ENCODE results near the gene TSPAN4.

Gene TSPAN4

DNA sequence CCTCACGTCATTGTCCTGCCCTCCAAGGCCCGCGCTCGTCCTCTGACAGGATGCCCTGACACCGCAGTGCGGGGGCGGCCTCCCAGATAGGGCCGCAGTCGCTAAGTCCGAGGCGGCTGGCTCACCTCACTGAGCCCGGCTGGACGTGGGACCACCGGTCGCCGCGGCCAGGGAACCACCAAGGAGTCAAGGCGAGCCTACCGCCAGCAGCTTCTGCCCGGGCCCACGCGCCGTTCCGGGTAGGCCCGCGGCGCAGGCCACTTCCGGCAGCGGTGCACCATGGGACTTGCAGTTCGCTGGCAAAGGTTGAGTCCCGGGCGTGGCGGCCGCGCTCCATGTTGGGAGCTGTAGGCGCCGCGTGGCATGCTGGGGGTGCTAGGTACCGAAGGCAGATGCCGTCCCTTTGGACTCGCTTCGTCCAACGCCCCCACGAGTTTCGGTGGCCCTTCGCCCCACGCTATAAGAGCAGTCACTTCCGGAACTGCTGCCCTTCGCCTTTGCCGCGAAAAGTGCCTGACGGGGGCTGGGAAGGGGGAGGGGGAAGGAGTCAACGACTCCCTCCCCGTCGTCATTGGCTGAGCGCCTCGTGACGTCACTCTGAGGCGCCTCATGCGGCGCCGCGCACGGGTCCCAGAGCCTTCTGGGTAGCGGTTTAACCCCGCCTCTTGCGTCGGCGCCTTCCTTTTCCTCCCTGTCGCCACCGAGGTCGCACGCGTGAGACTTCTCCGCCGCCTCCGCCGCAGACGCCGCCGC is 33.2 kb upstream of the TSPAN4 start, which contains the start of gene RPLP2 (continued):
- TF ChIP-seq, protein P1, sequence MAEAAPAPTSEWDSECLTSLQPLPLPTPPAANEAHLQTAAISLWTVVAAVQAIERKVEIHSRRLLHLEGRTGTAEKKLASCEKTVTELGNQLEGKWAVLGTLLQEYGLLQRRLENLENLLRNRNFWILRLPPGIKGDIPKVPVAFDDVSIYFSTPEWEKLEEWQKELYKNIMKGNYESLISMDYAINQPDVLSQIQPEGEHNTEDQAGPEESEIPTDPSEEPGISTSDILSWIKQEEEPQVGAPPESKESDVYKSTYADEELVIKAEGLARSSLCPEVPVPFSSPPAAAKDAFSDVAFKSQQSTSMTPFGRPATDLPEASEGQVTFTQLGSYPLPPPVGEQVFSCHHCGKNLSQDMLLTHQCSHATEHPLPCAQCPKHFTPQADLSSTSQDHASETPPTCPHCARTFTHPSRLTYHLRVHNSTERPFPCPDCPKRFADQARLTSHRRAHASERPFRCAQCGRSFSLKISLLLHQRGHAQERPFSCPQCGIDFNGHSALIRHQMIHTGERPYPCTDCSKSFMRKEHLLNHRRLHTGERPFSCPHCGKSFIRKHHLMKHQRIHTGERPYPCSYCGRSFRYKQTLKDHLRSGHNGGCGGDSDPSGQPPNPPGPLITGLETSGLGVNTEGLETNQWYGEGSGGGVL (tag by site-specific recombination; IDR thresholded peaks at IDR 0.05) = no peak
- TF ChIP-seq ZNF514 (tag by site-specific recombination; IDR thresholded peaks at IDR 0.05) (no peak), ZNF548 (tag by site-specific recombination; IDR thresholded peaks at IDR 0.05) (no peak), WT1 (tag by site-specific recombination; IDR thresholded peaks at IDR 0.05) (peak; percentile 61), ZNF202 (tag by site-specific recombination; IDR thresholded peaks at IDR 0.05; ENCODE audit: borderline replicate concordance) (no peak), ZSCAN30 (tag by site-specific recombination; IDR thresholded peaks at IDR 0.05) (0 out of 2 replicates have a peak, but pooled peaks have one; percentile 53), ZBTB48 (tag by site-specific recombination; IDR thresholded peaks at IDR 0.05) (0 out of 2 replicates have a peak, but pooled peaks have one; percentile 45), ZNF544 (tag by site-specific recombination; IDR thresholded peaks at IDR 0.05) (no peak), ZBTB8A (tag by site-specific recombination; IDR thresholded peaks at IDR 0.05) (peak; percentile 59), SETDB1 (IDR thresholded peaks at IDR 0.05; ENCODE audit: insufficient read length, low read length) (no peak), ZNF157 (tag by site-specific recombination; IDR thresholded peaks at IDR 0.05) (no peak), PRDM10 (tag by site-specific recombination; IDR thresholded peaks at IDR 0.05) (peak; percentile 58; the same call in 1 of the 2 replicates), KLF1 (tag by site-specific recombination; IDR thresholded peaks at IDR 0.05) (peak; percentile 66), YY2 (tag by site-specific recombination; IDR thresholded peaks at IDR 0.05) (peak; percentile 67), ZIC2 (tag by site-specific recombination; IDR thresholded peaks at IDR 0.05) (0 out of 2 replicates have a peak, but pooled peaks have one; percentile 24), PATZ1 (tag by site-specific recombination; IDR thresholded peaks at IDR 0.05) (peak; percentile 95), ZNF394 (tag by site-specific recombination; IDR thresholded peaks at IDR 0.05; ENCODE audit: borderline replicate concordance) (peak; percentile 44; the same call in 1 of the 2 replicates), ZNF610 (tag by site-specific recombination; IDR thresholded peaks at IDR 0.05; ENCODE audit: borderline replicate concordance) (peak; percentile 56; the same call in 1 of the 2 replicates), ZNF155 (tag by site-specific recombination; IDR thresholded peaks at IDR 0.05) (no peak), HOXD13 (CRISPR knock-in tag; IDR thresholded peaks at IDR 0.05; ENCODE audit: borderline replicate concordance) (no peak), ZNF19 (tag by site-specific recombination; IDR thresholded peaks at IDR 0.05; ENCODE audit: low read depth) (no peak), KLF9 (tag by site-specific recombination; IDR thresholded peaks at IDR 0.05; ENCODE audit: low read depth) (peak; percentile 34), ZNF214 (tag by site-specific recombination; IDR thresholded peaks at IDR 0.05; ENCODE audit: borderline replicate concordance) (no peak), ZNF501 (tag by site-specific recombination; IDR thresholded peaks at IDR 0.05) (peak; percentile 89), ZNF624 (tag by site-specific recombination; IDR thresholded peaks at IDR 0.05) (no peak), ZSCAN23 (tag by site-specific recombination; IDR thresholded peaks at IDR 0.05) (no peak), MZF1 (tag by site-specific recombination; IDR thresholded peaks at IDR 0.05; ENCODE audit: borderline replicate concordance) (no peak)
- TF ChIP-seq, protein P2, sequence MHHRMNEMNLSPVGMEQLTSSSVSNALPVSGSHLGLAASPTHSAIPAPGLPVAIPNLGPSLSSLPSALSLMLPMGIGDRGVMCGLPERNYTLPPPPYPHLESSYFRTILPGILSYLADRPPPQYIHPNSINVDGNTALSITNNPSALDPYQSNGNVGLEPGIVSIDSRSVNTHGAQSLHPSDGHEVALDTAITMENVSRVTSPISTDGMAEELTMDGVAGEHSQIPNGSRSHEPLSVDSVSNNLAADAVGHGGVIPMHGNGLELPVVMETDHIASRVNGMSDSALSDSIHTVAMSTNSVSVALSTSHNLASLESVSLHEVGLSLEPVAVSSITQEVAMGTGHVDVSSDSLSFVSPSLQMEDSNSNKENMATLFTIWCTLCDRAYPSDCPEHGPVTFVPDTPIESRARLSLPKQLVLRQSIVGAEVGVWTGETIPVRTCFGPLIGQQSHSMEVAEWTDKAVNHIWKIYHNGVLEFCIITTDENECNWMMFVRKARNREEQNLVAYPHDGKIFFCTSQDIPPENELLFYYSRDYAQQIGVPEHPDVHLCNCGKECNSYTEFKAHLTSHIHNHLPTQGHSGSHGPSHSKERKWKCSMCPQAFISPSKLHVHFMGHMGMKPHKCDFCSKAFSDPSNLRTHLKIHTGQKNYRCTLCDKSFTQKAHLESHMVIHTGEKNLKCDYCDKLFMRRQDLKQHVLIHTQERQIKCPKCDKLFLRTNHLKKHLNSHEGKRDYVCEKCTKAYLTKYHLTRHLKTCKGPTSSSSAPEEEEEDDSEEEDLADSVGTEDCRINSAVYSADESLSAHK (tag by site-specific recombination; IDR thresholded peaks at IDR 0.05) = peak; percentile 63
- TF ChIP-seq, protein P3, sequence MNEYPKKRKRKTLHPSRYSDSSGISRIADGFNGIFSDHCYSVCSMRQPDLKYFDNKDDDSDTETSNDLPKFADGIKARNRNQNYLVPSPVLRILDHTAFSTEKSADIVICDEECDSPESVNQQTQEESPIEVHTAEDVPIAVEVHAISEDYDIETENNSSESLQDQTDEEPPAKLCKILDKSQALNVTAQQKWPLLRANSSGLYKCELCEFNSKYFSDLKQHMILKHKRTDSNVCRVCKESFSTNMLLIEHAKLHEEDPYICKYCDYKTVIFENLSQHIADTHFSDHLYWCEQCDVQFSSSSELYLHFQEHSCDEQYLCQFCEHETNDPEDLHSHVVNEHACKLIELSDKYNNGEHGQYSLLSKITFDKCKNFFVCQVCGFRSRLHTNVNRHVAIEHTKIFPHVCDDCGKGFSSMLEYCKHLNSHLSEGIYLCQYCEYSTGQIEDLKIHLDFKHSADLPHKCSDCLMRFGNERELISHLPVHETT (tag by site-specific recombination; IDR thresholded peaks at IDR 0.05) = peak; percentile 82; the same call in 1 of the 2 replicates

Measured in HEK293 (cell line).